ENCODE measurements around the gene TRAPPC11. TPM values are rescaled to one million over a fixed set of nuclear protein-coding genes. Genes with fewer than 3 reads are reported as not detected.

TRAPPC11 gene
- total RNA-seq, 2 experiments from 2014 or later: 27.8 to 35.7 TPM

DNA sequence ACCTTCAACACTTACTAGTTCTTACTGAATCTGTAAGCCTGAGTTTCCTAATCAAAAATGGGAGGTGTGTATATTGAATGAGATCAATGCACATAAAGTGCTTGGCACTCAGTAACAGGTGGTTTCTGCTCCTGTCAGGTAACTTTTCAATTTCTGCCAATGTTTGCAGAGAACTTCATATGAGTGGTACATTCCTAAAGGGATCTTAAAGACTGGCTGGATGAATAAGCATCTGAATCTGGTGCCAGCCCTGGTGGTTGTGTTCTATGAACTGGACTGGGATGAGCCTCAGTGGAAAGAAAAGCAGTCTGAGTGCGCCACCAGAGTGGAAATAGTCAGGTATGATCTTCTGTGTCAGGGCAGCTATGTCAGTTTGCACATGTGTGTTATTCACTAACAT is 7.0 kb downstream of the TRAPPC11 start:
- Histone ChIP-seq H3K9me3 (ENCODE audit: low read length) (no peaks in the 10 kb centered on the region), H3K4me2 (ENCODE audit: low read length) (no peak overlapping the region), H3K79me2 (ENCODE audit: insufficient read depth, low read depth, low read length) (peaks cover 14% of the 10 kb centered on the region; the same call in 1 of the 2 replicates), H3K27ac (ENCODE audit: low read depth, low read length, poor library complexity, severe bottlenecking) (no peak overlapping the region), H3K4me1 (ENCODE audit: insufficient read depth, low read length, poor library complexity, severe bottlenecking) (no peaks in the 10 kb centered on the region), H3K36me3 (ENCODE audit: insufficient read depth, low read length) (peaks cover 65% of the 10 kb centered on the region), H2AFZ (ENCODE audit: low read length) (no peak overlapping the region), H3K9me2 (ENCODE audit: insufficient read depth, low read length) (no peaks in the 10 kb centered on the region), H4K20me1 (ENCODE audit: insufficient read depth, low read length) (no peaks in the 10 kb centered on the region), H3K4me3 (ENCODE audit: low read depth, low read length, poor library complexity, severe bottlenecking) (no peak overlapping the region)
- TF ChIP-seq EZH2phosphoT487 (IDR thresholded peaks at IDR 0.05; ENCODE audit: borderline replicate concordance, low read depth, low read length): no peak
- BruUV-seq (replicated peaks): no TSS peak
- intact Hi-C loops (cut with micrococcal nuclease; ENCODE audit: unreplicated experiment): no loop called here
- CTCF ChIA-PET (ENCODE audit: unreplicated experiment): no interaction called here
- DNase-seq (ENCODE audit: low spot score): no peak
- POLR2A ChIA-PET: interaction anchor here (0.6 to 1.0 kb wide), 5 partner anchors 24 to 1894 kb away, joined by 3 to 7 read pairs (median 5); no protein-coding TSS in a partner anchor

DNA sequence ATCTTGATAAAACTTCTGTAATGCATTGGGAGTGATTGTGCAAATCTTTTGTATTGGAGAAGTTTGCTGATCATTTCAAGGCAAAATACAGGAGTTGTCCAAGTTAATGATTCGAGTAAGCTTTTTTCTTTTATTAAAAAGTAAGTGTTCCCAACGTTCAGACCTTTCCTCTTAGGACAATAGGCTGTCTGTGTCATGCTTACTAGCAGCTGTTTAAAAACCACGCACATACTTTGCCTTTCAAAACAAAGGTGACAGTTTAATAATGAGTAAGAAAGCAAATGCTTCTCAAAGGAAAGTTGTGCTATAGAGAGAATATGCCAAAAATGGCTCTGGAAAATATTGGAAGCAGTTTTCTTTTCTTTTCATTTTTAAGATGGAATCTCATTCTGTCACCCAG is 11.2 kb downstream of the TRAPPC11 start:
- intact Hi-C loops (cut with micrococcal nuclease; ENCODE audit: unreplicated experiment): no loop called here
- BruUV-seq (replicated peaks): no TSS peak

GRCh38 chr4:183670960-183671555 is 12.0 kb downstream of the TRAPPC11 start:
- no TSS peak for BruUV-seq (replicated peaks)
- Histone ChIP-seq H3K9me3 (ENCODE audit: low read length) (no peaks in the 10 kb centered on the region), H3K4me3 (ENCODE audit: low read depth, low read length, poor library complexity, severe bottlenecking) (no peak overlapping the region), H2AFZ (ENCODE audit: low read length) (no peak overlapping the region), H3K79me2 (ENCODE audit: insufficient read depth, low read depth, low read length) (no peaks in the 10 kb centered on the region), H3K27ac (ENCODE audit: low read depth, low read length, poor library complexity, severe bottlenecking) (no peak overlapping the region), H3K36me3 (ENCODE audit: insufficient read depth, low read length) (peaks cover 70% of the 10 kb centered on the region), H3K4me2 (ENCODE audit: low read length) (no peak overlapping the region), H4K20me1 (ENCODE audit: insufficient read depth, low read length) (no peaks in the 10 kb centered on the region), H3K9me2 (ENCODE audit: insufficient read depth, low read length) (no peaks in the 10 kb centered on the region), H3K4me1 (ENCODE audit: insufficient read depth, low read length, poor library complexity, severe bottlenecking) (no peaks in the 10 kb centered on the region)
- CTCF ChIA-PET (ENCODE audit: unreplicated experiment): no interaction called here
- no peak for DNase-seq (ENCODE audit: low spot score)
- intact Hi-C loops (cut with micrococcal nuclease; ENCODE audit: unreplicated experiment): no loop called here
- POLR2A ChIA-PET: interaction anchor here (0.6 to 0.9 kb wide), 2 partner anchors 11 to 46 kb away, joined by 3 to 5 read pairs; no protein-coding TSS in a partner anchor
- TF ChIP-seq EZH2phosphoT487 (IDR thresholded peaks at IDR 0.05; ENCODE audit: borderline replicate concordance, low read depth, low read length): no peak
- TF ChIP-seq, protein P1, sequence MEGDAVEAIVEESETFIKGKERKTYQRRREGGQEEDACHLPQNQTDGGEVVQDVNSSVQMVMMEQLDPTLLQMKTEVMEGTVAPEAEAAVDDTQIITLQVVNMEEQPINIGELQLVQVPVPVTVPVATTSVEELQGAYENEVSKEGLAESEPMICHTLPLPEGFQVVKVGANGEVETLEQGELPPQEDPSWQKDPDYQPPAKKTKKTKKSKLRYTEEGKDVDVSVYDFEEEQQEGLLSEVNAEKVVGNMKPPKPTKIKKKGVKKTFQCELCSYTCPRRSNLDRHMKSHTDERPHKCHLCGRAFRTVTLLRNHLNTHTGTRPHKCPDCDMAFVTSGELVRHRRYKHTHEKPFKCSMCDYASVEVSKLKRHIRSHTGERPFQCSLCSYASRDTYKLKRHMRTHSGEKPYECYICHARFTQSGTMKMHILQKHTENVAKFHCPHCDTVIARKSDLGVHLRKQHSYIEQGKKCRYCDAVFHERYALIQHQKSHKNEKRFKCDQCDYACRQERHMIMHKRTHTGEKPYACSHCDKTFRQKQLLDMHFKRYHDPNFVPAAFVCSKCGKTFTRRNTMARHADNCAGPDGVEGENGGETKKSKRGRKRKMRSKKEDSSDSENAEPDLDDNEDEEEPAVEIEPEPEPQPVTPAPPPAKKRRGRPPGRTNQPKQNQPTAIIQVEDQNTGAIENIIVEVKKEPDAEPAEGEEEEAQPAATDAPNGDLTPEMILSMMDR (conservative IDR thresholded peaks at IDR 0.05; ENCODE audit: low read length): no peak

More for the DNA sequence above, 11.2 kb downstream of the TRAPPC11 start:
- DNase-seq (ENCODE audit: low spot score): no peak
- H3K9me2 ChIP-seq (ENCODE audit: insufficient read depth, low read length): no peaks in the 10 kb centered on the region
- H3K4me1 ChIP-seq (ENCODE audit: insufficient read depth, low read length, poor library complexity, severe bottlenecking): no peaks in the 10 kb centered on the region
- H4K20me1 ChIP-seq (ENCODE audit: insufficient read depth, low read length): no peaks in the 10 kb centered on the region
- ChIA-PET CTCF (ENCODE audit: unreplicated experiment) (no interaction called here), POLR2A (interaction anchor here (0.6 to 2.0 kb wide), 2 partner anchors 10 to 141 kb away, joined by 3 to 10 read pairs; partner anchors contain the start of genes RWDD4 and TRAPPC11)
- H3K4me3 ChIP-seq (ENCODE audit: low read depth, low read length, poor library complexity, severe bottlenecking): no peak overlapping the region
- no peak overlapping the region for H3K27ac ChIP-seq (ENCODE audit: low read depth, low read length, poor library complexity, severe bottlenecking)
- H3K9me3 ChIP-seq (ENCODE audit: low read length): no peaks in the 10 kb centered on the region
- H2AFZ ChIP-seq (ENCODE audit: low read length): no peak overlapping the region
- peaks cover 75% of the 10 kb centered on the region for H3K36me3 ChIP-seq (ENCODE audit: insufficient read depth, low read length)
- no peak for TF ChIP-seq EZH2phosphoT487 (IDR thresholded peaks at IDR 0.05; ENCODE audit: borderline replicate concordance, low read depth, low read length)
- TF ChIP-seq, protein P1 (conservative IDR thresholded peaks at IDR 0.05; ENCODE audit: low read length): no peak
- H3K79me2 ChIP-seq (ENCODE audit: insufficient read depth, low read depth, low read length): no peaks in the 10 kb centered on the region
- no peak overlapping the region for H3K4me2 ChIP-seq (ENCODE audit: low read length)
